H9 (cell line): Measurements from ENCODE around the gene CYTL1. TPM values are rescaled to one million over a fixed set of nuclear protein-coding genes. Genes with fewer than 3 reads are reported as not detected.

Experiments used
- DNase-seq: peaks from one replicate; pipeline ENCODE4 v3.0.0-alpha.2; 2017
- H2AFZ ChIP-seq: one replicate; pipeline ENCODE4 v1.6.1; 2013; ENCODE audit warnings: mild to moderate bottlenecking, low read length, control low read depth, moderate library complexity
- H2AK5ac ChIP-seq: 2 replicates; pipeline ENCODE4 v1.6.1; 2013; ENCODE audit warnings: low read length, control low read depth, mixed read lengths; ENCODE audit not compliant: insufficient read length
- H2BK120ac ChIP-seq: one replicate; pipeline ENCODE4 v1.6.1; 2013; ENCODE audit warnings: low read depth, mild to moderate bottlenecking, low read length, control low read depth, inconsistent platforms; ENCODE audit not compliant: poor library complexity, severe bottlenecking
- H2BK12ac ChIP-seq: 2 replicates; pipeline ENCODE4 v1.6.1; 2013; ENCODE audit warnings: low read length, control low read depth, mixed read lengths, low read depth; ENCODE audit not compliant: insufficient read length
- H2BK15ac ChIP-seq: 2 replicates; pipeline ENCODE4 v1.6.1; 2013; ENCODE audit warnings: low read depth, low read length, control low read depth
- H2BK20ac ChIP-seq: one replicate; pipeline ENCODE4 v1.6.1; 2013; ENCODE audit warnings: low read depth, mild to moderate bottlenecking, low read length, control low read depth, inconsistent platforms; ENCODE audit not compliant: poor library complexity, severe bottlenecking
- H2BK5ac ChIP-seq: 2 replicates; pipeline ENCODE4 v1.6.1; 2013; ENCODE audit warnings: low read length, control low read depth, mixed read lengths; ENCODE audit not compliant: insufficient read length
- H3K14ac ChIP-seq: 2 replicates; pipeline ENCODE4 v1.6.1; 2013; ENCODE audit warnings: low read length, control low read depth; ENCODE audit not compliant: insufficient read depth
- H3K18ac ChIP-seq: 2 replicates; pipeline ENCODE4 v1.6.1; 2013; ENCODE audit warnings: low read depth, mild to moderate bottlenecking, mixed read lengths, low read length, control low read depth; ENCODE audit not compliant: insufficient read length
- H3K23ac ChIP-seq: 2 replicates; pipeline ENCODE4 v1.6.1; 2013; ENCODE audit warnings: low read length, control low read depth, mixed read lengths, low read depth; ENCODE audit not compliant: insufficient read length
- H3K23me2 ChIP-seq: 2 replicates; pipeline ENCODE4 v1.6.1; 2013; ENCODE audit warnings: low read depth, mild to moderate bottlenecking, mixed read lengths, low read length, control low read depth; ENCODE audit not compliant: insufficient read length, poor library complexity, severe bottlenecking
- H3K27ac ChIP-seq: 2 replicates; pipeline ENCODE4 v1.5.1; 2013; ENCODE audit warnings: low read length, control low read depth, mixed read lengths, low read depth; ENCODE audit not compliant: insufficient read length
- H3K27me3 ChIP-seq: 2 replicates; pipeline ENCODE4 v1.6.1; 2013; ENCODE audit warnings: low read length, control low read depth, inconsistent platforms; ENCODE audit not compliant: insufficient read depth
- H3K4ac ChIP-seq: 2 replicates; pipeline ENCODE4 v1.6.1; 2013; ENCODE audit warnings: low read depth, mild to moderate bottlenecking, control low read depth, inconsistent platforms, low read length, moderate library complexity
- H3K4me1 ChIP-seq: 2 replicates; pipeline ENCODE4 v1.6.1; 2013; ENCODE audit warnings: low read length, control low read depth, inconsistent platforms; ENCODE audit not compliant: insufficient read depth
- H3K4me2 ChIP-seq: 2 replicates; pipeline ENCODE4 v1.6.1; 2013; ENCODE audit warnings: low read length, control low read depth, mixed read lengths; ENCODE audit not compliant: insufficient read length, insufficient read depth
- H3K56ac ChIP-seq: 2 replicates; pipeline ENCODE4 v1.6.1; 2013; ENCODE audit warnings: low read depth, mild to moderate bottlenecking, mixed read lengths, low read length, control low read depth; ENCODE audit not compliant: insufficient read length
- H3K79me1 ChIP-seq: 2 replicates; pipeline ENCODE4 v1.6.1; 2013; ENCODE audit warnings: low read depth, mild to moderate bottlenecking, moderate library complexity, low read length, control low read depth, inconsistent platforms; ENCODE audit not compliant: insufficient read depth, poor library complexity, severe bottlenecking
- H3K79me2 ChIP-seq: 2 replicates; pipeline ENCODE4 v1.6.1; 2013; ENCODE audit warnings: low read length, control low read depth, inconsistent platforms; ENCODE audit not compliant: insufficient read depth
- H3K9ac ChIP-seq: 2 replicates; pipeline ENCODE4 v1.6.1; 2013; ENCODE audit warnings: low read length, control low read depth, mixed read lengths; ENCODE audit not compliant: insufficient read length; ENCODE audit errors: extremely low read depth
- H3K9me3 ChIP-seq: one replicate; pipeline ENCODE4 v1.6.1; 2013; ENCODE audit warnings: low read depth, low read length, inconsistent platforms; ENCODE audit not compliant: control insufficient read depth
- H3T11ph ChIP-seq: one replicate; pipeline ENCODE4 v1.6.1; 2013; ENCODE audit warnings: mild to moderate bottlenecking, low read length, control low read depth, inconsistent platforms
- H4K20me1 ChIP-seq: one replicate; pipeline ENCODE4 v1.6.1; 2013; ENCODE audit not compliant: control insufficient read depth, insufficient read length, insufficient read depth
- H4K5ac ChIP-seq: 2 replicates; pipeline ENCODE4 v1.6.1; 2013; ENCODE audit warnings: low read depth, mild to moderate bottlenecking, mixed read lengths, low read length, control low read depth; ENCODE audit not compliant: insufficient read length
- H4K8ac ChIP-seq: replicated peaks from 2 replicates; pipeline ENCODE4 v1.6.1; 2013; ENCODE audit warnings: low read length, control low read depth, mixed read lengths, low read depth; ENCODE audit not compliant: insufficient read length
- H4K91ac ChIP-seq: 2 replicates; pipeline ENCODE4 v1.6.1; 2013; ENCODE audit warnings: low read depth, mild to moderate bottlenecking, moderate library complexity, mixed read lengths, low read length, control low read depth; ENCODE audit not compliant: insufficient read length
- H3K27ac Mint-ChIP-seq, 3 experiments: 2 replicates in 2 of 3; 3 replicates in 1 of 3; pipeline ENCODE4 v1.8.0; 2020 to 2021; ENCODE audit warnings: mixed read lengths in 3 of 3, mild to moderate bottlenecking in 1 of 3, moderate library complexity in 1 of 3
- H3K27me3 Mint-ChIP-seq: 2 replicates; pipeline ENCODE4 v1.8.0; 2021; ENCODE audit warnings: low read depth, mild to moderate bottlenecking, moderate library complexity, mixed read lengths
- H3K36me3 Mint-ChIP-seq, 3 experiments: 2 replicates in 2 of 3; 3 replicates in 1 of 3; pipeline ENCODE4 v1.8.0; 2020 to 2021; ENCODE audit warnings: low read depth in 3 of 3, mixed read lengths in 3 of 3; ENCODE audit not compliant: insufficient read depth in 1 of 3
- H3K4me1 Mint-ChIP-seq, 2 experiments: 2 replicates each; pipeline ENCODE4 v1.8.0; 2020; ENCODE audit warnings: mixed read lengths in 2 of 2
- H3K4me3 Mint-ChIP-seq, 2 experiments: 2 replicates in 1 of 2; 3 replicates in 1 of 2; pipeline ENCODE4 v1.8.0; 2020 to 2021; ENCODE audit warnings: mild to moderate bottlenecking in 2 of 2, mixed read lengths in 2 of 2, moderate library complexity in 1 of 2
- H3K9me3 Mint-ChIP-seq, 2 experiments: 2 replicates in 1 of 2; 3 replicates in 1 of 2; pipeline ENCODE4 v1.8.0; 2020; ENCODE audit warnings: mild to moderate bottlenecking in 2 of 2, mixed read lengths in 2 of 2, moderate library complexity in 1 of 2
- WGBS: extraction: QIAGEN DNeasy Blood & Tissue Kit; methylation state at CpG from one replicate; pipeline ENCODE4 v1.1.7; 2013; ENCODE audit warnings: missing lambda C conversion rate, low lambda C conversion rate, mixed read lengths; ENCODE audit not compliant: insufficient read length; ENCODE audit errors: extremely low coverage; 5-methylcytosine and 5-hydroxymethylcytosine counted together
- total RNA-seq: library from RNA; stranded (reverse); gene quantifications from 2 replicates; pipeline ENCODE4 v1.2.1, GENCODE V29; 2021
- TF ChIP-seq, protein P1 (sequence below): fragments of 200-600 bp; sonication (generic); conservative IDR thresholded peaks from 3 replicates; pipeline ENCODE4 v1.8.0; 2021; ENCODE audit warnings: antibody characterized with exemption, mild to moderate bottlenecking

The CYTL1 gene
- total RNA-seq, 1 experiment from 2014 or later = 1.7 TPM

DNA sequence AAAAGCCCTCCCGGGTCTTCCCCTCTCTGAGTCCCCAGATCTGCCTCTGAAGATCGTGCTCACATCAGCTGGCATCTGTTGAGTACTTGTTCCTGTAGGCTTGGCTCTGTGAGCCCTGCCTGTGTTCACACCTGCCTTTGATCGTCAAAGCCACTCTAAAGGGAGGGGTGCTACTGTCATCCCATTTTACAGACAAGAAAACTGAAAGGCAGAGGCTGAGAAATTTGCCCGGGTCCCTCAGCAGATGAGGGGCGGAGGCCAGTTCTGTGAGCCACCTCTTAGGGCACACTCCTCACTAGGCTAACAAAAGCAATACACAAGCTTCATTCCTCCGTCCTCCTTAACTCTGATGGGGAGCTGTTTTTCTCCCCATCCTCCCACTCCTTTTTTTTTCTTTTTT is 655 bp downstream of the CYTL1 start:
- Histone ChIP-seq H3K79me1 (no peaks in the 10 kb centered on the region), H3K14ac (no peak overlapping the region), H3K23ac (no peak overlapping the region), H3K9ac (no peak overlapping the region), H2BK120ac (no peak overlapping the region), H3K4me1 (no peaks in the 10 kb centered on the region), H3K18ac (no peak overlapping the region), H4K5ac (no peak overlapping the region), H3K23me2 (no peaks in the 10 kb centered on the region), H3K27me3 (peaks cover 6% of the 10 kb centered on the region; the same call in 1 of the 2 replicates), H2BK15ac (no peak overlapping the region), H3K79me2 (0 out of 2 replicates have a peak, but pooled peaks cover 1% of the 10 kb centered on the region), H4K8ac (no peak overlapping the region), H4K91ac (no peak overlapping the region), H3K4ac (no peak overlapping the region), H3K4me2 (peak overlapping the region; percentile 6), H3K9me3 (no peaks in the 10 kb centered on the region), H2BK12ac (no peak overlapping the region), H2AK5ac (no peak overlapping the region), H3K56ac (no peak overlapping the region), H3T11ph (no peak overlapping the region), H3K27ac (no peak overlapping the region), H2AFZ (no peak overlapping the region), H2BK5ac (no peak overlapping the region), H2BK20ac (no peak overlapping the region), H4K20me1 (no peaks in the 10 kb centered on the region)
- H3K4me1 Mint-ChIP-seq = peaks cover 12 to 15% of the 10 kb centered on the region in 2 experiments
- peaks cover 33% of the 10 kb centered on the region for H3K27me3 Mint-ChIP-seq
- peak; percentile 31 for DNase-seq
- WGBS = no CpG with 5 or more reads among the region's 6 CpGs
- H3K27ac Mint-ChIP-seq = peak overlapping the region in 2 of 3 experiments; percentile 69 to 70; a peak in 1 of 7 replicates
- H3K36me3 Mint-ChIP-seq = no peaks in the 10 kb centered on the region
- H3K4me3 Mint-ChIP-seq = 0 out of 5 replicates have a peak overlapping the region, but pooled peaks of 1 of the 2 experiments have one; percentile 7
- no peaks in the 10 kb centered on the region; a peak in 2 of 5 replicates for H3K9me3 Mint-ChIP-seq
- TF ChIP-seq, protein P1, sequence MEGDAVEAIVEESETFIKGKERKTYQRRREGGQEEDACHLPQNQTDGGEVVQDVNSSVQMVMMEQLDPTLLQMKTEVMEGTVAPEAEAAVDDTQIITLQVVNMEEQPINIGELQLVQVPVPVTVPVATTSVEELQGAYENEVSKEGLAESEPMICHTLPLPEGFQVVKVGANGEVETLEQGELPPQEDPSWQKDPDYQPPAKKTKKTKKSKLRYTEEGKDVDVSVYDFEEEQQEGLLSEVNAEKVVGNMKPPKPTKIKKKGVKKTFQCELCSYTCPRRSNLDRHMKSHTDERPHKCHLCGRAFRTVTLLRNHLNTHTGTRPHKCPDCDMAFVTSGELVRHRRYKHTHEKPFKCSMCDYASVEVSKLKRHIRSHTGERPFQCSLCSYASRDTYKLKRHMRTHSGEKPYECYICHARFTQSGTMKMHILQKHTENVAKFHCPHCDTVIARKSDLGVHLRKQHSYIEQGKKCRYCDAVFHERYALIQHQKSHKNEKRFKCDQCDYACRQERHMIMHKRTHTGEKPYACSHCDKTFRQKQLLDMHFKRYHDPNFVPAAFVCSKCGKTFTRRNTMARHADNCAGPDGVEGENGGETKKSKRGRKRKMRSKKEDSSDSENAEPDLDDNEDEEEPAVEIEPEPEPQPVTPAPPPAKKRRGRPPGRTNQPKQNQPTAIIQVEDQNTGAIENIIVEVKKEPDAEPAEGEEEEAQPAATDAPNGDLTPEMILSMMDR = no peak
